Mucosa of descending colon (tissue), 3 donors: ENCODE measurements around the gene RAD1. TPM values are rescaled to one million over a fixed set of nuclear protein-coding genes. Genes with fewer than 3 reads are reported as not detected.
A peak's percentile ranks its signal among the peaks of the same experiment; 100 is the strongest.

Source experiments
- ATAC-seq: fragments of 200-7000 bp; cut with Tn5 transposase; one replicate; pipeline ENCODE4 v1.9.1; 2020; ENCODE audit warnings: mild to moderate bottlenecking, moderate library complexity
- DNase-seq, 3 donors: peaks; one replicate each; pipeline ENCODE4 v3.0.0-alpha.2; 2020
- H3K36me3 ChIP-seq: fragments of 200-600 bp; one replicate; pipeline ENCODE4 v1.8.0; 2021; ENCODE audit warnings: low read depth, mild to moderate bottlenecking
- H3K4me1 ChIP-seq: fragments of 200-600 bp; one replicate; pipeline ENCODE4 v1.8.0; 2021; ENCODE audit warnings: low read depth, mild to moderate bottlenecking
- H3K4me3 ChIP-seq: fragments of 200-600 bp; one replicate; pipeline ENCODE4 v1.8.0; 2021; ENCODE audit warnings: mild to moderate bottlenecking
- H3K9me3 ChIP-seq: fragments of 200-600 bp; one replicate; pipeline ENCODE4 v1.8.0; 2021; ENCODE audit warnings: mild to moderate bottlenecking
- intact Hi-C, 2 donors: fragments of 100-400 bp; cut with DNase I in 1 of 2; cut with micrococcal nuclease in 1 of 2; formaldehyde crosslinking; loops; one replicate each; pipeline versions ENCODE4 v1.11.0 to v1.11.1; 2022; cut with DNase I, micrococcal nuclease
- total RNA-seq, 3 donors: library from RNA; stranded (reverse); fragmentation: NEBNext Ultra II Directional in 2 of 3; extraction: Animal tissue kit (Norgen Biotek cat#: 25700) in 2 of 3; gene quantifications; one replicate each; pipeline versions ENCODE4 v1.2.1 to v1.2.4, GENCODE V29; 2021 to 2023
- TF ChIP-seq, protein P1 (sequence below): fragments of 200-600 bp; IDR thresholded peaks from one replicate; pipeline ENCODE4 v1.8.0; 2022; ENCODE audit warnings: antibody characterized with exemption, mild to moderate bottlenecking
- donor health status: DM: no; HTN: no; CAD: no; lungs with moderate emphysema.
- donor health status: DM: no; HTN: no; CAD: no.
- donor health status: DM: no; HTN: yes; CAD: no.

RAD1 gene
- total RNA-seq, 3 donors from 2014 or later = 12.0 to 14.7 (median 13.8) TPM

DNA sequence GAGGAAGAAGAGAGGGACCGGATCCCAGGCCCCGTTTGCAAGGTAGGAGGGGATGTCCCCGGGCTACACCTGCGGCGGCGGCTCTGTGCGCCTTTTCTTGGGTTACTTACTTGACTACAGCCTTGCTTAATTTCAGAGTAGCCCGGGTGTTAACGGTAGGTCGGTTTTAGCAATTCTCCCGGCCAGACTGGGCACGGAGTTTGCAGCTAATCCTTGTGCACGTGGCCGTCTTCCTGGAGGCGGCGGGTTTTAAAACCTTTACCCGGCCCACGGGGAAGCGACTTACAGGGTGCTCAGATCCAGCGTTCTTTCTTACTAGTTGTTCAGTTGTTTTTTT is 520 bp upstream of the RAD1 start:
- Histone ChIP-seq H3K4me3 (peak overlapping the region; percentile 91), H3K4me1 (peaks cover 23% of the 10 kb centered on the region), H3K9me3 (no peaks in the 10 kb centered on the region), H3K36me3 (no peaks in the 10 kb centered on the region)
- intact Hi-C loops = no loop called here
- DNase-seq (no peak), ATAC-seq (peak; percentile 4)
- TF ChIP-seq, protein P1, sequence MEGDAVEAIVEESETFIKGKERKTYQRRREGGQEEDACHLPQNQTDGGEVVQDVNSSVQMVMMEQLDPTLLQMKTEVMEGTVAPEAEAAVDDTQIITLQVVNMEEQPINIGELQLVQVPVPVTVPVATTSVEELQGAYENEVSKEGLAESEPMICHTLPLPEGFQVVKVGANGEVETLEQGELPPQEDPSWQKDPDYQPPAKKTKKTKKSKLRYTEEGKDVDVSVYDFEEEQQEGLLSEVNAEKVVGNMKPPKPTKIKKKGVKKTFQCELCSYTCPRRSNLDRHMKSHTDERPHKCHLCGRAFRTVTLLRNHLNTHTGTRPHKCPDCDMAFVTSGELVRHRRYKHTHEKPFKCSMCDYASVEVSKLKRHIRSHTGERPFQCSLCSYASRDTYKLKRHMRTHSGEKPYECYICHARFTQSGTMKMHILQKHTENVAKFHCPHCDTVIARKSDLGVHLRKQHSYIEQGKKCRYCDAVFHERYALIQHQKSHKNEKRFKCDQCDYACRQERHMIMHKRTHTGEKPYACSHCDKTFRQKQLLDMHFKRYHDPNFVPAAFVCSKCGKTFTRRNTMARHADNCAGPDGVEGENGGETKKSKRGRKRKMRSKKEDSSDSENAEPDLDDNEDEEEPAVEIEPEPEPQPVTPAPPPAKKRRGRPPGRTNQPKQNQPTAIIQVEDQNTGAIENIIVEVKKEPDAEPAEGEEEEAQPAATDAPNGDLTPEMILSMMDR = no peak

DNA sequence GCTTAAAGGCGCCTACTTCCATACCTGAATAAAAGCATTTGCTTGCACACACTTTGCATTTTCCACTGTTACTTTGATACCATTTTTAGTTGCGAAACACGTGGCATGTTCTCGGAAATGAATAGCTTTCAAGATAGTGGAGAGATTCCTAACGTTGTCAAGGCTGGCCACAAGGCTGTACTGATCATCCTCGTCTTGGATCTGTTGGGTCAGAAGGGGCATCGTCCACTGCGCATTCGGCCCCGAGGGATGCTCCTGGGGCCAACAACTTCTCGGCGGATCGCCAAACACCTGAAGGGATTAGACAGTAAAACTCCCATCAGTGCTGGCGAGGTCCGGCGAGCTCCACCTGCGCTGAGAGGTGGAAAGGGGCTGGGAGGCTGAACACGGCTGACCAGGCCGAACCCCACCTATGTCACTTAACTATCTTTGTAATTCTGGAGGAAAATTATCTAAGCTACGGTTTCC is 599 bp downstream of the RAD1 start:
- Histone ChIP-seq H3K4me1 (peaks cover 23% of the 10 kb centered on the region), H3K4me3 (peak overlapping the region; percentile 91), H3K9me3 (no peaks in the 10 kb centered on the region), H3K36me3 (no peaks in the 10 kb centered on the region)
- peak; percentile 33 to 62 (median 49) for DNase-seq
- TF ChIP-seq, protein P1 = no peak
- peak; percentile 15 for ATAC-seq
- intact Hi-C loops = no loop called here

DNA sequence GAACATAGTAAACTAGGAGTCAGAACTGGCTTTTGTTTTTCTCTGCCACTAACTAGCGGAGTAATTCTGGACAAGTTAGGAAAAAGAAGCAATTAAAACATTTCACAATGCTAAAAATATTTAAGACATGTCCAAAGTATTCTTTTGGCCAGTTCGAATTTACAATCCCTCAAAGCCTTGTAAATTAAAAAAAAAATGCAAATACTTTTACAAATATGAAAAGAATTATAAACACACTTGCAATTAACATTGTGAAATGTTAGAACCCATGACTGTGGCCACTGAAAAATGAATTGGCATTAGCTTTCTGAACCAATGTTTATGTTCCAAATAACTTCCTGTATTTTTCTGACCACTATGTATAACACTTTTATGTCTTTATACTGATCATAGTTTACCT is 2.2 kb downstream of the RAD1 start:
- Histone ChIP-seq H3K36me3 (no peaks in the 10 kb centered on the region), H3K4me1 (peaks cover 23% of the 10 kb centered on the region), H3K4me3 (no peak overlapping the region), H3K9me3 (no peaks in the 10 kb centered on the region)
- ATAC-seq (no peak), DNase-seq (no peak)
- TF ChIP-seq, protein P1 = no peak
- intact Hi-C loops = no loop called here

DNA sequence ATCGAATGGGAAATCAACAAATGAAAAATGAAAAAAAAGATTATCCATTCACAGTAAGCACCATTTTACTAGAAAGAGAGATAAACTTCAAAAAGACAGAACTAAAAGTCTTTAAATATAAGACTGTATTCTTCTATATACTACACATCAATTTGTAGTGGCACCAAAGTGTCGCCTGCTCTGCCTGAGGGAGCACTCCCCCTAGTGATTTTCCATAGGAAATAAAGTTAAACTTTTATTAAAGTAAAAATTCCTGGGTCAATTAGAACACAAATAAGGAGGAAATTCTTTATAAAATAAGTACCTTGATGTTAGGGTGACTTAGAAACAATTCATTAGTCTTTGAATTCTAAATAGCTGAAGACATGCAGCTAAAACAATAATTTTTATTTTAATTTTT is 9.7 kb downstream of the RAD1 start:
- H3K36me3 ChIP-seq = no peaks in the 10 kb centered on the region
- no peaks in the 10 kb centered on the region for H3K4me1 ChIP-seq
- H3K4me3 ChIP-seq = no peak overlapping the region
- no peak for DNase-seq
- intact Hi-C loops = no loop called here
- TF ChIP-seq, protein P1 = no peak
- ATAC-seq = no peak
- H3K9me3 ChIP-seq = no peaks in the 10 kb centered on the region

DNA sequence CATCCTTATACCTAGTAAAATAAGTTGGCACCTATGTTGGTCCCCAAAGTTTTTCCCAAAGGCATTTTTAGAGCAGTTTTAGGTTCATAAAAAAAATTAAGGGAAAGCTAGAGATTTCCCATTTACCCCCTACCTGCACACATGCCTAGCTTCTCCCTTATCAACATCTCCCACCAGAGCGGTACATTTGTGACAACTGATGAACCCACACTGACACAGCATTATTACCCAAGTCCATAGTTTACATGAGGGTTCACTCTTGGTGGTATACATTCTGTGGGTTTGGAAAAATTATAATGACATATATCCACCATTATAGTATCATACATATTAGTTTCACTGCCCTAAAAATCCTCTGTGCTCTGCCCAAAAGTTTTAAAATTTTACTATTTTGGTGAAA is 12.0 kb downstream of the RAD1 start:
- no peak for ATAC-seq
- no peak for DNase-seq
- Histone ChIP-seq H3K4me3 (no peak overlapping the region), H3K36me3 (no peaks in the 10 kb centered on the region), H3K4me1 (no peaks in the 10 kb centered on the region), H3K9me3 (no peaks in the 10 kb centered on the region)
- intact Hi-C loops = no loop called here
- TF ChIP-seq, protein P1 = no peak

DNA sequence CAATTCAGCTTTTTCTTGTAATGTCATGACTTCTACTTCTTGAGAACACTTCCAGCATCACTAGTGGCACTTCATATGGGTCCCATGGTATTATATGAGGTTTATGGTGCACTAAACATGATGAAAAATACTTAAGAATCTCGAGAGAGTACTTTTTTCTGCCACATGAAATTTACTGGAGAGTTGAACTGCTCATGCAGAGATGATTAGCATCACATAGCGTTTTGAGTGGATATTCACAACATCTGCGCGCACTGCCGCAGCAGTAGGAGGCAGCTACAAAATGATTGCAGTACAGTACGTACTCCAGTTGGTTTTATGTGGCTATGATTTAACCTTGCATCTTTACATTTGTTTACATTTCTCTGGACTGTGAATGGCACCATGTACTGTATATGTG is 14.7 kb downstream of the RAD1 start:
- Histone ChIP-seq H3K4me3 (no peak overlapping the region), H3K4me1 (no peaks in the 10 kb centered on the region), H3K36me3 (no peaks in the 10 kb centered on the region), H3K9me3 (no peaks in the 10 kb centered on the region)
- ATAC-seq (no peak), DNase-seq (no peak)
- TF ChIP-seq, protein P1 = no peak
- intact Hi-C loops = no loop called here
